Activated T-helper 1 cell treated with Interleukin-2 at 50 U/mL for 16 hours (primary cell): Measurements from ENCODE around the gene ALS2CL.

ENCODE experiments used
- DNase-seq: peaks from one replicate; pipeline ENCODE4 v3.0.0-alpha.2; 2020; ENCODE audit warnings: low read depth

ALS2CL gene

DNA sequence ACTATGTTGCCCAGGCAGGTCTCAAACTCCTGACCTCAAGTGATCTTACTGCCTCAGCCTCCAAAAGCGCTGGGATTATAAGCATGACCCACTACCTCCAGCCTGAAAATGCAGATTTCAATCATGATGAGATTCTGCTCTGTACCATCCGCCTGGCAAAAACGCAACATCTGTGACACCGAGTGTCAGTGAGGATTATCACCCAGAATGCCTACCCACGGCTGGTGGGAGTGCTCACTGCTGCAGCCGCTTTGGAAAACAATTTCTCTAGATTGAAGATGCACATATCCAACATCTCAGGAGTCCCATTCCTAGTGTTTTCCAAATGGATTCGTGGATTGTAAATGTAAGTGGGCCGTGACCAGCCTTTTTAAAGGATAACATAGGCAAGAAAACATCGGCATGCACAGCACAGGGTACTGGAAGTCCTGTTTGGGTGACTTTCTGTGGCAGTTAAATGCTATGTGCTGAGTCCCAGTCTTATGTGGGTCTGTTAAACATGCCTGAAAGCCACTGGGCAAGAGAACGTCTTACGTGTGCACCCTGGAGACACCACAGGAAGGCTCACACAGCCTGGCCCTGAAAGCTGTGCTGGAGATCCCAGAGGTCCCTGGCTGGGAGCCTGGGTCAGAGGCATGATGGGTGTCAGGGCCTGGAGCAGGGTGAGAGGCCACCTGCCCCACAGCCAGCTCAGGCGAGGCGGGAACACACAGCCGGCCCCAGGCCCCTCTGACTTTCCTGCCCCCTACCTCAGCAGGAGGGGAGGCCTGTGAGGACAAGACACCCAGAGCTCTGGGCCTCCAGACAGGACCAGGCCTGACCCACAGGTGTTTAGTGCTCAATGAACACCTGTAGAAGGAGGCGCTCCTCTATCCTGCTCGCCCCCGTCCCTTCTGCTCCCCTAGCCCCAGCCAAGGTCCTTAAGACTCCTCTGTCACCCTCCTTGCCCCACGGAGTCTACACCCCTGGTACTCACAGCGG lies 23.3 kb upstream of the ALS2CL start:
- no peak for DNase-seq

- DNase-seq: no peak
These were observed 22.2 kb upstream of the ALS2CL start for GRCh38 chr3:46715507-46716175.

- no peak for DNase-seq
These were observed 21.4 kb upstream of the ALS2CL start for GRCh38 chr3:46714728-46715506.

- DNase-seq: no peak
These were observed 20.5 kb upstream of the ALS2CL start for GRCh38 chr3:46713898-46714552.

- DNase-seq: no peak
These were observed 19.8 kb upstream of the ALS2CL start for GRCh38 chr3:46713050-46713897.

GRCh38 chr3:46712191-46713049 lies 18.9 kb upstream of the ALS2CL start:
- no peak for DNase-seq

DNA sequence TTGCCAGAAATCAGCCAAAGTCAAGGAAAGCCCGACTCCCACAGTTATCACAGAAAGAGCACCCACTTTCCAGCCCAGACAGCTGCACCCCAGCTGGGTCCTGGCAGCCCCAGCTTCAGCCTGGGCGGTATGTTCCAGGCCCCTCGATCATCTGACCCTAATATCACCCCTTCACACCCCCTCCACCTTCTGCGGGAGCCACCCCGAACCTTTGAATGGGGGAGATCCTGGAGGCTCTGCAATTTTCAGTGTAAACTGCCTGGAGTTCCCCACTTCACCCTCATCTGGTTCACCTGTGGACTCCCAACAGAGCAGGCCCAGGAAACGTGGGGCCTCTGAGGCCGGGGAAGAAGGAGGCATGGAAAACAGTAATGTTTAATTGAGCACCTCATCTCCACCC lies 18.3 kb upstream of the ALS2CL start:
- no peak for DNase-seq

GRCh38 chr3:46711305-46711704 lies 17.8 kb upstream of the ALS2CL start:
- DNase-seq: no peak

GRCh38 chr3:46710671-46711295 lies 17.3 kb upstream of the ALS2CL start:
- DNase-seq: no peak

- DNase-seq: no peak
These were observed 16.8 kb upstream of the ALS2CL start for GRCh38 chr3:46710229-46710628.

DNA sequence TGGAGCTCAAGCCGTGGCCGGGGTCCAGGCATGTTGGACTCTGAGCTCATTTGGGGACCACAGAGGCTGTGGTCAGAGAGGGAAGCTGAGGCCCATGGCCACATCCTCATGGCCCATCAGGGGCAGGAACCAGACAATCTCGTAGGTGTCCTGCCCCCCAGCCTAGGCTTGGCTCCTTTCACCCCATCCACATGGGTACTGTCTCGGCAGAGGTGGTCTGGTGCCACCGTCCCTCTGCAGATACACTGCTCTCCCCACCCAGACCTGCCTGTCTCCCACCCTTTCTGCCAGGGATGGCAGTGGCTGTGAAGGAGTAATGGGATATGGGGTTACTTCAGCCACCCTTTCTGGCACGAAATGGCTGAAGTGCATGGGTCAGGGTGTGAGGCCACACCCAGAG lies 16.2 kb upstream of the ALS2CL start:
- no peak for DNase-seq

GRCh38 chr3:46709157-46709654 lies 15.7 kb upstream of the ALS2CL start:
- no peak for DNase-seq

DNA sequence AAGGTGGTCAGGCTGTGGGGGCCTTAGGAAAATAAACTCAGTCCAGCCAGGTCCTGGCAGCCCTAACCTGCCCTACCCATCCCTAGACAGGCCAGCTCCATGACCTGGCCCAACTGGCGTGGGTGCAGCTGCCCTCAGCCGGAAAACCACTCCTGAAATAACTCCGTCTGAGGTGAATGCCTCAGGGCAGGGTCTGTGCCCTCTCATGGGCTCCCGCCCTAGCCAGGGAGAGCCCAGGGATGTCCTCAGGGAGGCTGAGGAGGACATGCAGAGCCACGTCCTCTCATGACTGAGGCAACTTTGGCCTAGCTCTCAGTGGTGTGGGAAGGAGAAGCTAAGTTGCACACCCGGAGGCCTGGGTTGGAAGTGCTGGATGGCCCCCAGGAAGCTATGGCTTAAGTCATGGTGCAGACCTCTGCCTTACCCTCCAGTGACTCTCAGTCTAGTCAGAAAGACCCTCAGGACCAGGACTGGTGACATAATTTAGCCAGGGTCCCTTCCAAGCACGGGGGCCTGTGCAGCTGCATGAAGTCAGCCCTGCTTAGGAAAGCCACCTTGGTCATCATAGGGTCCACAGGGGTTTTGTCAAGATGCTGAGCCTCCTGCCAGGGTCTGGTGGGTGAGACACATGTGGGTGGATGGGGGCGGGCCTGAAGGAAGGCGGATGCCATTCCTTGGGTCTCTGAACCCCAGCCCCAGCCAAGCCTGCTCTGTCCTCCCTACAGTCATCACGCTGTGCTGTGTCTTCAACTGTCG lies 15.1 kb upstream of the ALS2CL start:
- DNase-seq: no peak

GRCh38 chr3:46707601-46708011 lies 14.1 kb upstream of the ALS2CL start:
- no peak for DNase-seq

DNA sequence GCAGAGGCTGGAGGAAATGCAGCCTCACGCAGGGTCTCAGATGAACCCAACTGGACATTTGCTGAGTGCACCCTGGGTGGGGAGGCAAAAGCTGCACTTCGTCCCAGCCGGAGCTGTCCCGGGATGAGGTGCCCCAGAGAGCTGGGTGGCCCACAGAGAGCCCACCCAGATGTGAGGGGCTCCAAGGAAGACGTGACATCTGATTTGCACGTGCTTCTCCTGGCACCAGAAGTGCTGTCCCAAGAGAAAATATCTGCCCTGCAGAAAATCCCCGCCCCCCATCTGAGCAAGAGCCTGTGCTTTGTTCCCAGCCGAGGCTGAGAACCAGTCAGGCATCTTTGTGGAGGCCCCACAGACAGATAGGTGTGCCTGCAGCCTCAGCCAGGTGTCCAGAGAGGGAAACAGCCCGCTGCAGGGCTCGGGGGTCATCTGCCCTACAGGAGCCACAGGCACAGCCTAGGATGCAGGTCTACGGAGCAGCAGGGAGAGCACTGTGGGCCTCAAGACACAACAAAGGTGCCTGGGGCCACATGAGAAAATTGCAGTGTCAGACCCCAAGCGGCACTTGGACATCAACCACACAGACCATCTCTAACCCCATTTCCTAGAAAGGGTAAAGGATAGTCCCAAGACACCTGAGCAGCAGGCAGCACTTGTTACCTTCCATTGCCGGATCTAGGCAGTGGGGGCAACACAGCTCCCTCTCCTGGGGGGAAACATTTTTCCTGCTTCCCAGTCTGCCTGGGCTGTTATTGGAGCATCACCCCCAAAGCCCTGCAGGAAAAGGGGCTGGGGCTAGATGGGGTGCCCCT lies 13.5 kb upstream of the ALS2CL start:
- DNase-seq: no peak

GRCh38 chr3:46705751-46706552 lies 12.5 kb upstream of the ALS2CL start:
- DNase-seq: no peak

GRCh38 chr3:46705022-46705530 lies 11.6 kb upstream of the ALS2CL start:
- peak; percentile 37 for DNase-seq
